ENCODE measurements around the gene CCDC180.
"Not testable (repeated sequence)": the region's sequence is repeated elsewhere in the genome, so short reads cannot be mapped to it uniquely, and the experiment has no call there.

The CCDC180 gene

DNA sequence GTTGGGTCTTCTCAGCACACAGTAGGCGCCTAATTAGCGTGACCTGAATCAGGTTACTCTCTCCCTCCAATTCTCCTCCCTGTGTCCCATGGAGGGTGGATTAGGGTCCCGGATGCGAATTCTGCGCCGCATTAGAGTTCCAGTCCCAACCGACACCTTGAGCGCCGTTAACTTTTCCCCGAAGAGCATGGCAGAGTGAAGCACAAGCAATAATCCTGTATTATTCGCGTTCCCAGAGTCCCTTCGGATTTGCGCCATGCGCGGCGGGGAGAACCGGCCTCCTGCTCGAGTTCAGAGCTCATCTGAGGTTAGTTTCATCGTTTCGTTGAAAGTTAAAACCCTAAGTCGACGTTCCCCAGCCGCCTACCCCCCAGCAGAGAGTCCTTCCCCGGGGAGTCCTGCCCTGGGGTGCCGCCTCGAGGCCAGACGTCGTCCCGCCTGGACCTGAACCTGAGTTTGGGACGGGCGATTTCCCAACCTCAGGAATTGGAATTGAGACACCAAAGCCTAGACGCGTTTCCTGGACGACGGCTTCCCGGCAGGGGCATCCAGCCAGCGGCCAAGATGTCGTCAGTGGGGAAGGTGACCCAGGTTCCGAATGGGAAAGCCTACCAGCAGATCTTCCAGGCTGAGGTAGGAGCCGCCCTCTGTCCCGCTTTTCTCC lies at the start of gene CCDC180:
Gene CCDC180 (plus strand): TSS at position 160 of the 664 bp plus-strand sequence. CDS start 405 bp downstream, at position 565.
- DNase-seq, result no peak

DNA sequence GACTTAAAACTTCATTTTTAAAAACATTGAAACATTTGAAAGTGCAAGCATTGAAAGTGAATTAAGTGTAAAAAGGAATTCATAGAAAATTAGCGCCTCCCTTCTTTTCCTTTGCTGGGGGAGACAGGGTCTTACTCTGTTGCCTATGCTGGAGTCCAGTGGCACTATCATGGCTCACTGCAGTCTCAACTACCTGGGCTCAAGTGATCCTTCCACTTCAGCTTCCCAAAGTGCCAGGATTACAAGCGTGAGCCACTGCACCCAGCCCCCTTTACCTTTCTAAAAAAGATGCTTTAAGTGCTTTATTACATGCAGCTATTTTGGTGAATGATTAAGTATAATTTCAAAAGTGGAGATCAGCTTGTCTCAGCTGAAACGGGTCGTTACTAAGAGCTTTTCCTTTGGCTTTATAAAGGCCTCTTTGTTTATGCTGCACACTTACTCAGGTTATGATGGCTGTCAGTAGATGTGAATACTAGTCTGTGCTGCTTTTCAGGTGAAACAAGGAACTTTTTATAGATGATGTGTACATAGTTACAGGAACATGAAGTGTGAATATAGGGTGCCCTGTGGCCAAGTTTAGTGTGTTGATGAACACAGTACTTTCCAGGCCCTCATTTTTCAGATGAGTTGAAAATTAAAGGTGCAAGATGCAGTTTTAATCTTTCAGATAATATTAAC lies 47.5 kb upstream of the CCDC180 start:
- not testable (repeated sequence) for DNase-seq

DNA sequence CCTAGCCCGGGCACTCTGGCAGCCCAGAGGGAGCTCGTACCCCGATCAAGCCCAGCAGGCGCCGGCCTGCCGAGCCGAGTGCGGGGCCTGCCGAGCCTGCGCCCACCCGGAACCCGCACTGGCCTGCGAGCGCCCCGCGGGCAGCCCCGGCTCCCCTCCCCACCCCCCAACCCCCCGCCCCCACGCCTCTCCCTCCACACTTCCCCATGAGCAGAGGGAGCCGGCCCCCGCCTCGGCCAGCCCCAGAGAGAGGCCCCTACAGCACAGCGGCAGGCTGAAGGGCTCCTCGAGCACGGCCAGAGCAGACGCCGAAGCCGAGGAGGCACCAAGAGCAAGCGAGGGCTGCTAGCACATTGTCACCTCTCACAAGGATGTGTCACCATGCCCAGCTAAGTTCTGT lies 36.2 kb upstream of the CCDC180 start:
- DNase-seq, result no peak

DNA sequence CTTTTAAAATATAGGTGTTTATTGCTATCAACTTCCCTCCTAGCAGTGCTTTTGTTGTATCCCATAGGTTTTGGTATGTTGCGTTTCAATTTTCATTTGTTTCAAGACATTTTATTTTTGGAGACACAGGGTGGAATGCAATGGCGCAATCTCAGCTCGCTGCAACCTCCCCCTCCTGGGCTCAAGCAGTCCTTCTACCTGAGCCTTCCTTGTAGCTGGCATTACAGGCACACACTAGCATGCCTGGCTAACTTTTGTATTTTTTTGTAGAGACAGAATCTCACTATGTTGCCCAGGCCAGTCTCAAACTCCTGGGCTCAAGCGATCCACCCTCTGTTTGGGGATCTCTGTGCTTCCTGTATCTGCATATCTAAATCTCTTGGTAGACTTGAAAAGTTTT lies 35.4 kb upstream of the CCDC180 start:
- DNase-seq, result no peak

DNA sequence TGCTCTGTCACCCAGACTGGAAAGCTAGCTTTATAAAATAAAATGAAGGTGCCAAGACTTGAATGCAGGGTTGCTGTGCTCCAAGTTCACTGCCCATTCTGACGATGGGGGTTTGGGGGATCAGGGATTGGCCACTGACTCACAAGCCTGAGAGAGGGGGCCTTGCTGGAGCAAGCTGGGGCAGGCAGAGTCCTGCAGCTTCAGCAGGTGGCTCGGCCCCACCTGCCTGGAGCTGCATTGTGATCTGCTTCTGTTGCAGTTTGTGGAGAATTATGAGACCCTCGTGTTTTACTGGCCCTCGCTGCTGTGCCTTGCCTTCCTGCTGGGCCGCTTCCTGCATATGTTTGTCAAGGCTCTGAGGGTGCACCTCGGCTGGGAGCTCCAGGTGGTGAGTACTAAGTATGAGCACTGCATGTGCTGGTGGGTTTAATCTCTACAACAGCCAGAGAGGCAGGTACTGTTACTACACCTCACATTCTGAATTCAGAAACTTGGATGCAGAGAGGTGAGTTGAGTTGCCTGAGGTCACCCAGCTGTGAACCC lies 31.1 kb upstream of the CCDC180 start:
- DNase-seq, result no peak

DNA sequence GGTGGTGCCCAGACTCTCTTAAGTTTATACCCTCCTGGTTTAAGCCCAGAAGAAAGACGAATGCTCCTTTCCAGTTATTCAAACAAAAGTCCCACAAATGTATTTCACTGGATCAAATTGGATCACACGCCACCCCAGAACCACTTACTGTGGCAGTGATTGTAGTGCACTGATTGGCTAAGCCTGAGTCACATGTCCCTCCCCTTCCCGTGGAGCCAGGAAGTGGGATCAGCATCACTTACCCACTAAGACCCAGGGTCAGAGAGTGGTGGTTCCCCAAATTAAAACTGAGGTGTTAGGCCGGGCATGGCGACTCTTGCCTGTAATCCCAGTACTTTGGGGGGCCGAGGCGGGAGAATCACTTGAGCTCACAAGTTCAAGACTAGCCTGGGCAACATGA lies 29.5 kb upstream of the CCDC180 start:
- no peak for DNase-seq

DNA sequence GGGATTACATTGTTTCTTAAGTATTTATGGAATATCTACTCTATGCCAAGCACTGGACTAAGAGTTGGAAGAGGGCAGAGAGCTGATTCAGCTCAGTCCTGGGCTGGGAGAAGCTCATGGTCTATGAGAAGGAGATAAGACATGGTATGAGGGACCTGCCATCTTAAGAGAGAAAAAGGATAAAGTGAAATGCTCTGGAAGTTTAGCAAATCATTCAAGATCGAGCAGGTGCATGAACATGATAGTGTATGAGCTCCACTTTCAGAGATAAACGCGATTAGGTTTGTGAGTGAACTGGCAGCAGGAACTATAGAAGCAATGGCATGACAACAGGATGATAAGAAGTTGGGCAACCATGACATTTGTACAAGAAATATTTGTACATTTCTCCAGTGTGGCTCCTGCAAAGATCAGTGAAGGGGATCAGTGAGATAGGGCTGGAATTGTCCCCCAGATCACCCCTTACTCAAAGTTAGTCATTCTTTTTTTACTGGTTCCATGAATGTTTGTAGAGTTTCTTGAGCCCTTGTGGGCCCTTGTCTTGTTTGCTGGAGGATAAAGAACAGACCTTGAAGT lies 26.6 kb upstream of the CCDC180 start:
- no peak for DNase-seq

DNA sequence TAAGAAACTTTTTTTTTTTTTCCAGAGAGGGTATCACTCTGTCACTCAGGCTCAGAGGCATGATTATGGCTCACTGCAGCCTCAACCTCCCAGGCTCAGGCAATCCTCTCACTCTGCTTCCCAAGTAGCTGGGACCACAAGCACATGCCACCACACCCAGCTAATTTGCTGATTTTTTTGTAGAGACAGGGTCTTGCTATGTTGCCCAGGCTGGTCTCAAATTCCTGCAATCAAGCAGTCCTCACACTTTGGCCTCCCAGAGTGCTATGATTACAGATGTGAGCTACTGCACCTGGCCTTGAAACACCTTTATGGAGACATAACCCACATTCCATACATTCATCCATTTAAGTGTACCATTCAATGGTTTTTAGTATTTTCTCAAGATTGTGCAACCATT lies 23.7 kb upstream of the CCDC180 start:
- DNase-seq, result no peak

DNA sequence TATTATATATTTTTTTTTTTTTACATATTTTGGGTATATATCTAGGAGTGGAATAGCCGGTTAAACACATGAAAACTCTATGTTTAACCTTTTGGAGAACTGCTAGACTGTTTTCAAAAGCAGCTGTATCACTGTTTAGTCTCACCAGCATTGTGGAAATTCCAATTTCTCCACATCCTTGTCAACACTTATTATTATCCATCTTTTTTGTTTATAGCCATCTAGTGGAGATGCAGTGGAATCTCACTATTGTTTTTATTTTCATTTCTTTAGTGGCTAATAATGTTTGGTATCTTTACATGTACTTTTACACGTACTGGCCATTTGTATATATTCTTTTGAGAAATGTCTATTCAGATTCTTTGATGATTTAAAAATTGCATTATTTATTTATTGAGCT lies 22.7 kb upstream of the CCDC180 start:
- no peak for DNase-seq

DNA sequence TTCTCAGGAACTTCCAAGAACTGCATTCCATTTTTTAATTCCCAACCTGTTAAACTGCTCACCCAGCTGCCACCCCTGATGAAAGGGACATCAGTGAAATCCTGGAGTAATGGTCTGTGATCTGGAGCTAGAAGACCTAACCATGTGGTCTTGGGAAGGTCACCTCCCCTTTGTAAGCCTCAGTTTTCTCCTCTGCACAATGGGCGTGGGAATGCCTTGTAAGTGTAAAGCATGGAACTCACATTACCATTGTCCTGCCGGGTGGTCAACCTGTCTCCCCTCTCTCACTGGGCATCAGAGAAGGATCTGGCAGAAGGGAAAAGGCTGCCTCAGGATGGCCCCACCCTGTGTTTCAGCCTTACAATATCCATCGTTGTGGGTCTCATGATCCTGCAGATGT lies 15.3 kb upstream of the CCDC180 start:
- DNase-seq, result no peak

DNA sequence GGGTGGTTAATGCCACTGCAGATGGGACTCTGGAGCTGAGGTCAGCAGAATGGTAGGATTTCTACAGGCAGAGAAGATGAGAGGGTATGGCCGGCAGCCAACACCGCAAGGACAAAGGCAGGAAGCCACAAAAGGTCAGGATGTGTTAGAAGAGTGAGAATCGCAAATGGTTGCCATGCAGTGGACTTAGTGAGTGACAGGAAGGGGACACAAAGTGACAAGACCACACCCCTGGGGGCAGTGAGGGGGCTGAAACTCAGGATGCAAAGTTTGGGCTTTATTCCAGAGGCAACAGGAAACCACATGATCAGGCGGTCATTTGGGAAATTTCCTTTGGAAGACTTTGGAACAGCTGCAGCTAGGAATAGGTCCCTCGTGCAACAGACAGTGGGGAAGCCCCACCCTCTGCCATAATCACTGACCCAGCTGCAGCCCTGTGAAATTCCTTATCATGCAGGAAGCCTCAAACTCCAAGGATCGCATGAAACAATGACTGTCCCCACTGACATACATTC lies 14.2 kb upstream of the CCDC180 start:
- peak; percentile 47 for DNase-seq

DNA sequence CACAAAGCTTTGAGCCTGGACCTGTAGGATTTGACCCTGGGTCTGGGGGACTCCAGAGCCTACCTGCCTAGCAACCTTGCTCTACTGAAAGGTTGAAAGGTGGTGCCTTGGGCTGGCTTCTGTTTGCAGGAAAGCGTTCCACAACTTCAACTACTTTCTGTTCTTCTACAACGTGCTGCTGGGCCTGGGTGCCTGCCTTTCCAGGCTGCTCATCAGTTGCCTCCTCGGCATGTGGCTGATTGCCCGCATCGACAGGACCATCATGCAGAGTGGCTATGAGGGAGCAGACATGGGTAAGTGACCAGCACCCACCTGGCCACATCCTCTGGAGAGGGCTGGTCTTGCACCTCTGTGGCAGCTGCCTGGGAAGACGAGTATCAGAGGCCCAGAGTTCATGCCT lies 13.6 kb upstream of the CCDC180 start:
- no peak for DNase-seq

DNA sequence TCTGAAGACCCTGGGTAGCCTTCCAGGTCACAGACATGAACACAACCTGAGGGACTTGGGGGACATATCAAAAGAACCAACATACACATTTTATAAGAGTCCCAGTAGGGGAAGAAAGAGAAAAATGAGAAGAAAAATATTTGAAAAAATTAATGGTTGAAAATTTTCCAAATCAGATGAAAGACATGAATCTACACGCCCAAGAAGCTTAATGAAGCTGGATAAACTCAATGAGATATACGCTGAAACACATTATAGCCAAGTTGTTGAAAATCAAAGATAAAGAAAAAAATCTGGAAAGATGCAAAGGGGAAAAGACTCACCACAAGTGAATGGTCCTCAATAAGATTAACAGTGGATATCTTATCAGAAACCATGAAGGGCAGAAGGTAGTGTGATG lies 9.6 kb upstream of the CCDC180 start:
- no peak for DNase-seq

DNA sequence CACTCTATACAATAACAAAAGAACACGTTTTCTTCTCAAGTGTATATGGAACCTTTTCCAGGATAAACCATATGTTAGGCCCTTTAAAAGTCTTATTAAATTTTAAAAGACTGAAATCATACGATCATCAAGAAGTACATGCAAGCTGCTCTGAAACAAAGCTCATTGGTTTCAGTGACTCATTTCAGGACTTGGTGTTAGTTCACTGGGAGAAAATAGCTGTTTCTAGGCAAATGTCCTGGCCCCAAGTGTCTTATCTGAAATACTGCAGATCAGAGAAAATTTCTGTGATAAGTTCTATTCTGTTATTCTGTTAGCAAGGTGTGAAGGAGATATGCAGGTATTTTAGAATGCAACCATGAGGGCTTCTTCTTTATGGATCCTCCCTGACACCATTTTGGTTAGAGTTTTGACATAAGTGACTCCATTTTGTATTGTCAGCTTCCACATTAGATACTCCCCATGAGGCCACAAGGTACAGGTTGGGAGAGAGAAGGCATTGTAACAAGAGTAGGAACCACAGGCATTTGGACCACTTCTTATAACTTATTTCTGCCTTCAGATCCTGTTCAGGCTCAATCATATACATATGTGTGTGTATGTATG lies 7.5 kb upstream of the CCDC180 start:
- no peak for DNase-seq

DNA sequence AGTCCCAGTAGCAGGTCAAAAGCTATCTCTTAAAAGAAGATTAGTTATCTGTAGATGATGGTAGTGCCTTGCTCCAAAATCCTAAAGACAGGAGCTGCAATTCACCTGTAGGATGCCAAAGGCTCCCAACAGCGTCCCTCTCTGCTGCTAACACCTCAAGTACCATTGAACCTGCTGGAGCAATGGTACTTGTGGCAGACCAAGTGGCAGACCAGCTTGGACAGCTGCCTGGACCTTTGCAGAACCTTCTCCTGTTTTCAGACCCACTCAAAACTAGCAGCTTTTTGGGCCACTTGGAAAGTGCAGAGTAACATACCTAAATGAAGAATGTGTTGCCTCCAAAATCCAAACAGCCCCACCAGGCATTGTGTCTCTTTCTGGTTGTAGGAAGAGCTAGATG lies 6.9 kb upstream of the CCDC180 start:
- DNase-seq, result no peak

DNA sequence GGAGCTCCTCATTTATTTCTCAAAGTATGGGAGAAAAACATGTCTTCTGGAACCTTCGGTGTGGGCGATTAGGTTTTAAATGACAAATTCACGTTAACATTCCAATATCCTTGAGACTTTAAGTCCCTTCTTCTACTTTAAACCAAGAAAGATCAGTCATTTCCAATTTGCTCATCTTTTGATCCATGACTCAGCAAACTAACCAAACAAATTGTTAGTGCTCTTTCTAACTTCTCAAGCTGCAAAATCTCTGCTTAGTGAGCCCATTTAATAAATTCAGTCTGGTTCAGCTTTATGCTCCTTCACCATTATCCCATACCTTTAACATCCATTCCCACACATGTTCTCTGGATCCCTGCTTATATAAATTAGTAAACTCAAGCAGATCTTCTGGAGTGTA lies 5.5 kb upstream of the CCDC180 start:
- no peak for DNase-seq

DNA sequence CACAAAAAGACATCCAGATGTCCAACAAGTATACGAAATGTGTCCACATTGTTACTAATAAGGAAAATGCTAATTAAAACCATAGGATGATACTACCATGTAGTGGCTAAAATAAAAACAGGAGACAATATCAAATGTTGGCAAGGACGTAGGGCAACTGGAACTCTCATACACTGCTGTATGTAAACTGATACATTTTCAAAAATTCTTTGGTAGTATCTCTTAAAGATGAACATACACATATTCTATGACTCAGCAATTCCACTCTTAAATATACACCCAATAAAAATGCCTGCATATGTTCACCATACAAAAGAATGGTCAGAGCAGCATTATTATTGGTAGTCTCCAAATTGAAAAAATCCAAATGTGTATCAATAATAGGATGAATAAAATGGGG lies 2.9 kb upstream of the CCDC180 start:
- no peak for DNase-seq

DNA sequence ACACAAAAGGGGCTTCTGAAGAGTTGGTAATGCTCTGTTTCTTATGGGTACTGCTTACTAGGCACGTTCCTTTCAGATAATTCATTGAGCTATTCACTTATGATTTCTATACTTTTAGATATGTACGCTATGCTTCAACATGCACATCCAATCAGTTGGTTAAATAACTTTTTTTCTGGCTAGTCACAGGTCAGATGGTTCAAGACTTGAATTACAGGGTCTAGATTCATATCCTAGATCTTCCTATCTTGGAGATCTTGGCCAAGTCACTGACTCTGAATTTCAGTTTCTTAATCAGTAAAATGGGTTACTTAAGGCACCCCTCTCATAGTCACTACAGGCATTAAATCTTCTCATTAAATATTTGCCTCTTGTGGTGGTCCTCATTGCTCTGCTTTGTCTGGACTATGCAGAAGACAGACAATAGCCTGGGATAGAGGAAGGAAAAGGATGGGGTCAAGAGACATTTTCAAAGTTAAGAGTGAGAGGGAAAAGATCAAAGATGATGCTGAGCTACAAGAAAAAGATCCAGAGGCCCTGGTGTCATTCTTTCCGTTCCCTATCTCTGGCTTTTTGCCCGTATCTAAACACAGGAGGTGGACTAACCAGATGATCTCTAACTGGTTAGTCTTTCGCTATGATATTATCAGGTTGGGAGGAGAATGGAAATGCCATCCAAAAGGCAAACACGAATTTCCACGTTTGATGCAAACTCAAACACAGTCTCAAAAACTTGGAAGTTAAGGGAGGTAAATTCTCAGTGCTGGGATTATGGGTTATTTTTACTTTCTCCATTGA lies 1.8 kb upstream of the CCDC180 start:
- no peak for DNase-seq

DNA sequence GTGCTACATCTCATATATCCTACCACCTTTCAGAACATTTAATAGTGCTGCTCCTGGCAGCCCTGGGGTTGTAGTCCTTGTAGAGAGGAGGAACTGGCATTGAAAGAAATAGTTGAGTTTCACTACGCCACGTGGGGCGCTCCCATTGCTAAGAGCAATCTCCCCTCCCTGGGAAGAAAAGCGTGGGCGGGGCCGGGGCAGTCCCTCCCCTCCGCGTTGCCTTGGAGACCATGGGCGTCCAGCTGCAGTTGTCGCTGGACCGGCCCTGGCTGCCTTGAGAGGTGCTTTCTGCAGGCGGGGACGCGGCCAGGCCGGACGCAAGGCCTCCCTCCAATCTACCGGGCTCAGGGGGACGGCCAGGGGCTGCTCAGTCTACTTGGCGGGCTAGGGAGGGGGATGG lies 368 bp upstream of the CCDC180 start:
- DNase-seq, result no peak

DNA sequence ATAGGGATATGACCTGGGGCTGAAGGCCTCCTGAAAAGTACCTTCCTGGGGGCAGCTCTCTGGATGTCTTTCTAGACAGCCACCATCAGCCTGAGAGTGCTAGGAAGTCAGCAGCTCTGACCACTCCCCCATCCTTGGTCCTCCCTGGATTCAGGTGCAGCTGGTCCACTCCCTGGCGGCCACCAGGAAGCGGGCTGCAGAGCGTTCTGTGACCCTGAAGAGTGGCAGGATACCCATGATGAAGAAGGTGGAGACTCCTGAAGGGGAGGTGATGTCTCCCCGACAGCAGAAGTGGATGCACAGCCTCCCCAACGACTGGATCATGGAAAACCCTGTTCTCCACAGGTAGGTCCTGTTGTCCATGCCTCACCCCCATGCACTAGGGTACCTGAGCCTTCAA lies 1.8 kb downstream of the CCDC180 start:
- no peak for DNase-seq

DNA sequence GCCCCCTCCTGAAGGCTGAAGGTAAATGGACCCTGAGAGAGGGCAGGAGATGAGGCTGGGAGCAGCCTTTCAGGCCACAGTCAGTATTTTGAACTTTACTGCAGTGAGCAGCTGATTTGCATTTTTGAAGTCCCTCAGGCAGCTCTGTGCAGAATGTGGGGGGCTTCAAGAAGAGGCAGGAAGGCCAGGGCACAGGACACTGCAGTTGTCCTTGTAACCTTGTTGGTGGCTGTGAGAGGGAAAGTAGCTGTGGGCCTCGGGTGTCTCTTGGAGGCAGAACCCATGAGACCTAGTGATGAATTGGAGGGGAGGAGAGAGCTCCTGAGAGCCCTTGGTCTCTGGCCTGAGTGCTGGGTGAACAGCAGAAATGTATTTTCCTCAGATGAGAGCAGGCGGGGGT lies 2.6 kb downstream of the CCDC180 start:
- no peak for DNase-seq

DNA sequence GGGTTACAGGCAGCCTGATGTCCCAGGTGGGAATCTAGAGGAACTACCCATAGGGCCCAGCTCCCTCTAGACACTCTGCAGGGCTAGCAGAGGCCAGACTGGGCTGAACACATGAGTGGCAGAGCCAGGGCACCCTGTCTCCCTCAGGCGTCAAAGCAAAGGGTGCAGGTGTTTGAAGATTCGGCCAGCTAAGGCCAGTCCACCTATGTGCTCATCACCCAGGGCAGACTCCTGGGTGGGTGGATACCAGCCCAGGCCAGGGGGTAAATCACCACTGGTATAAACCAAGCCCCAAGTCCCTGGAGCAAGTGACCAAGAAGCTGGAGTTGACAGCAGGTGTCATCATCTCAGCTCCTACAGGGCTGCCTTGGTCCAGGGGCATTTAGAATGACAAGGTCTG lies 3.4 kb downstream of the CCDC180 start:
- DNase-seq, result no peak

Data from NCI-H510A treated with DMSO at 0.1 percent for 48 hours (cell line).